Measurements from ENCODE around the gene HPDL.

HPDL gene

GRCh38 chr1:45325851-45326506 lies 716 bp upstream of the HPDL start:
- peak overlapping the region; percentile 55; the same call in 1 of the 2 replicates for H3K4me3 ChIP-seq (ENCODE audit: control insufficient read depth, low read depth, low read length)
- no peak for TF ChIP-seq CTCF (IDR thresholded peaks at IDR 0.05; ENCODE audit: control insufficient read depth, insufficient read depth, low read depth, low read length, missing control alignments)
- DNase-seq (ENCODE audit: low read depth): no peak

- no peak overlapping the region for H3K4me3 ChIP-seq (ENCODE audit: control insufficient read depth, low read depth, low read length)
- no peak for TF ChIP-seq CTCF (IDR thresholded peaks at IDR 0.05; ENCODE audit: control insufficient read depth, insufficient read depth, low read depth, low read length, missing control alignments)
Measured at GRCh38 chr1:45327644-45328515, 1.2 kb downstream of the HPDL start.

GRCh38 chr1:45328680-45329079 lies 2.0 kb downstream of the HPDL start:
- no peak overlapping the region for H3K4me3 ChIP-seq (ENCODE audit: control insufficient read depth, low read depth, low read length)
- no peak for DNase-seq (ENCODE audit: low read depth)
- no peak for TF ChIP-seq CTCF (IDR thresholded peaks at IDR 0.05; ENCODE audit: control insufficient read depth, insufficient read depth, low read depth, low read length, missing control alignments)

More at GRCh38 chr1:45327644-45328515, 1.2 kb downstream of the HPDL start:
- no peak for DNase-seq (ENCODE audit: low read depth)

- TF ChIP-seq CTCF (IDR thresholded peaks at IDR 0.05; ENCODE audit: control insufficient read depth, insufficient read depth, low read depth, low read length, missing control alignments): no peak
- H3K4me3 ChIP-seq (ENCODE audit: control insufficient read depth, low read depth, low read length): no peak overlapping the region
- DNase-seq (ENCODE audit: low read depth): no peak
Measured at GRCh38 chr1:45329445-45329844, 2.8 kb downstream of the HPDL start.

- no peak for DNase-seq (ENCODE audit: low read depth)
- H3K4me3 ChIP-seq (ENCODE audit: control insufficient read depth, low read depth, low read length): no peak overlapping the region
- no peak for TF ChIP-seq CTCF (IDR thresholded peaks at IDR 0.05; ENCODE audit: control insufficient read depth, insufficient read depth, low read depth, low read length, missing control alignments)
Measured at GRCh38 chr1:45331436-45332345, 5.0 kb downstream of the HPDL start.

GRCh38 chr1:45332346-45332720 lies 5.6 kb downstream of the HPDL start:
- no peak for DNase-seq (ENCODE audit: low read depth)
- TF ChIP-seq CTCF (IDR thresholded peaks at IDR 0.05; ENCODE audit: control insufficient read depth, insufficient read depth, low read depth, low read length, missing control alignments): no peak
- no peak overlapping the region for H3K4me3 ChIP-seq (ENCODE audit: control insufficient read depth, low read depth, low read length)

Data from AG09309 (cell line).